Liver (tissue), 3 donors: ENCODE results near the gene PCNX2.

ENCODE experiments used
- CTCF ChIP-seq: fragments of 150-350 bp; IDR thresholded peaks from 2 replicates; pipeline ENCODE4 v1.5.1; 2017; ENCODE audit warnings: improper control_type of control experiment, low read depth, low read length; ENCODE audit not compliant: missing input control
- HNF4A ChIP-seq, 2 donors: conservative IDR thresholded peaks; 2 replicates each; pipeline ENCODE4 v1.6.1; 2016; ENCODE audit warnings: antibody characterized with exemption in 2 of 2, mild to moderate bottlenecking in 2 of 2
- JUND ChIP-seq, 2 donors: IDR thresholded peaks; 2 replicates each; pipeline ENCODE4 v1.6.1; 2016; ENCODE audit warnings: antibody characterized with exemption in 2 of 2
- MAX ChIP-seq: IDR thresholded peaks from 2 replicates; pipeline ENCODE4 v1.6.1; 2016; ENCODE audit warnings: antibody characterized with exemption
- RAD21 ChIP-seq, 2 donors: IDR thresholded peaks; 2 replicates each; pipeline ENCODE4 v1.6.1; 2016; ENCODE audit warnings: antibody characterized with exemption in 2 of 2, mild to moderate bottlenecking in 2 of 2
- REST ChIP-seq: IDR thresholded peaks from 2 replicates; pipeline ENCODE4 v1.6.1; 2016; ENCODE audit warnings: antibody characterized with exemption, mild to moderate bottlenecking
- donor health status: healthy.
- donor health status: healthy.

- no peak for TF ChIP-seq REST
- TF ChIP-seq CTCF = no peak
- no peak for TF ChIP-seq HNF4A (conservative IDR thresholded peaks at IDR 0.05)
- TF ChIP-seq RAD21 (IDR thresholded peaks at IDR 0.05) = no peak
- no peak for TF ChIP-seq JUND (IDR thresholded peaks at IDR 0.05)
- no peak for TF ChIP-seq MAX
These were observed 235.0 kb downstream of the PCNX2 start for GRCh38 chr1:233060461-233060994.
